ENCODE data around the gene PLXNA1.

GRCh38 chr3:126986001-126986400 is 3.1 kb downstream of the PLXNA1 start:
- TF ChIP-seq, protein P1, sequence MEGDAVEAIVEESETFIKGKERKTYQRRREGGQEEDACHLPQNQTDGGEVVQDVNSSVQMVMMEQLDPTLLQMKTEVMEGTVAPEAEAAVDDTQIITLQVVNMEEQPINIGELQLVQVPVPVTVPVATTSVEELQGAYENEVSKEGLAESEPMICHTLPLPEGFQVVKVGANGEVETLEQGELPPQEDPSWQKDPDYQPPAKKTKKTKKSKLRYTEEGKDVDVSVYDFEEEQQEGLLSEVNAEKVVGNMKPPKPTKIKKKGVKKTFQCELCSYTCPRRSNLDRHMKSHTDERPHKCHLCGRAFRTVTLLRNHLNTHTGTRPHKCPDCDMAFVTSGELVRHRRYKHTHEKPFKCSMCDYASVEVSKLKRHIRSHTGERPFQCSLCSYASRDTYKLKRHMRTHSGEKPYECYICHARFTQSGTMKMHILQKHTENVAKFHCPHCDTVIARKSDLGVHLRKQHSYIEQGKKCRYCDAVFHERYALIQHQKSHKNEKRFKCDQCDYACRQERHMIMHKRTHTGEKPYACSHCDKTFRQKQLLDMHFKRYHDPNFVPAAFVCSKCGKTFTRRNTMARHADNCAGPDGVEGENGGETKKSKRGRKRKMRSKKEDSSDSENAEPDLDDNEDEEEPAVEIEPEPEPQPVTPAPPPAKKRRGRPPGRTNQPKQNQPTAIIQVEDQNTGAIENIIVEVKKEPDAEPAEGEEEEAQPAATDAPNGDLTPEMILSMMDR (IDR thresholded peaks at IDR 0.05): no peak
- no peak for TF ChIP-seq ZFX (IDR thresholded peaks at IDR 0.05; ENCODE audit: borderline replicate concordance)

Measured in 22Rv1 (cell line).